Liver (tissue), 9 donors: ENCODE measurements around the gene B3GNT9. TPM values are rescaled to one million over a fixed set of nuclear protein-coding genes. Genes with fewer than 3 reads are reported as not detected.

Source experiments
- DNase-seq: peaks from one replicate; pipeline ENCODE4 v3.0.0-alpha.2; 2017; ENCODE audit warnings: low spot score
- H3K27ac ChIP-seq, 2 donors: one replicate each; pipeline ENCODE4 v1.7.0; 2013; ENCODE audit warnings: inconsistent platforms in 2 of 2, low read length in 2 of 2, control low read depth in 1 of 2, low read depth in 1 of 2, mild to moderate bottlenecking in 1 of 2
- H3K27me3 ChIP-seq, 4 donors: one replicate each; pipeline versions ENCODE4 v1.6.1 to v1.7.0; 2013; ENCODE audit warnings: low read length in 3 of 4, inconsistent platforms in 1 of 4, mild to moderate bottlenecking in 1 of 4, moderate library complexity in 1 of 4; ENCODE audit not compliant: control insufficient read depth in 4 of 4, insufficient read depth in 4 of 4
- H3K36me3 ChIP-seq, 4 donors: one replicate each; pipeline versions ENCODE4 v1.6.1 to v1.7.0; 2013; ENCODE audit warnings: low read length in 3 of 4, mild to moderate bottlenecking in 3 of 4, low read depth in 1 of 4, moderate library complexity in 1 of 4; ENCODE audit not compliant: control insufficient read depth in 4 of 4, insufficient read depth in 3 of 4
- H3K4me1 ChIP-seq, 4 donors: one replicate each; pipeline versions ENCODE4 v1.6.1 to v1.7.0; 2013; ENCODE audit warnings: low read length in 3 of 4, mild to moderate bottlenecking in 3 of 4, moderate library complexity in 1 of 4; ENCODE audit not compliant: control insufficient read depth in 4 of 4, insufficient read depth in 4 of 4
- H3K4me3 ChIP-seq, 3 donors: one replicate each; pipeline versions ENCODE4 v1.6.1 to v1.7.0; 2013; ENCODE audit warnings: low read length in 3 of 3, control low read depth in 1 of 3, low read depth in 1 of 3, mild to moderate bottlenecking in 1 of 3
- H3K9ac ChIP-seq, 2 donors: one replicate each; pipeline ENCODE4 v1.7.0; 2013; ENCODE audit warnings: low read length in 2 of 2, mild to moderate bottlenecking in 2 of 2, moderate library complexity in 2 of 2, control low read depth in 1 of 2, low read depth in 1 of 2
- H3K9me3 ChIP-seq, 4 donors: one replicate each; pipeline versions ENCODE4 v1.6.1 to v1.7.0; 2013; ENCODE audit warnings: low read length in 3 of 4; ENCODE audit not compliant: control insufficient read depth in 4 of 4
- CTCF ChIP-seq: fragments of 150-350 bp; IDR thresholded peaks from 2 replicates; pipeline ENCODE4 v1.5.1; 2017; ENCODE audit warnings: improper control_type of control experiment, low read depth, low read length; ENCODE audit not compliant: missing input control
- EGR1 ChIP-seq, 2 donors: IDR thresholded peaks; 2 replicates each; pipeline ENCODE4 v1.6.1; 2016 to 2018; ENCODE audit warnings: antibody characterized with exemption in 2 of 2, low read depth in 2 of 2
- FOXA1 ChIP-seq: IDR thresholded peaks from 2 replicates; pipeline ENCODE4 v1.6.1; 2016; ENCODE audit warnings: antibody characterized with exemption
- FOXA2 ChIP-seq: IDR thresholded peaks from 2 replicates; pipeline ENCODE4 v1.6.1; 2016; ENCODE audit warnings: antibody characterized with exemption
- GABPA ChIP-seq, 2 donors: IDR thresholded peaks in 1 of 2; conservative IDR thresholded peaks in 1 of 2; 2 replicates each; pipeline ENCODE4 v1.6.1; 2016; ENCODE audit warnings: antibody characterized with exemption in 2 of 2, mild to moderate bottlenecking in 1 of 2, moderate library complexity in 1 of 2
- HNF4A ChIP-seq, 2 donors: conservative IDR thresholded peaks; 2 replicates each; pipeline ENCODE4 v1.6.1; 2016; ENCODE audit warnings: antibody characterized with exemption in 2 of 2, mild to moderate bottlenecking in 2 of 2
- HNF4G ChIP-seq: IDR thresholded peaks from 2 replicates; pipeline ENCODE4 v1.6.1; 2016; ENCODE audit warnings: antibody characterized with exemption
- JUND ChIP-seq, 2 donors: IDR thresholded peaks; 2 replicates each; pipeline ENCODE4 v1.6.1; 2016; ENCODE audit warnings: antibody characterized with exemption in 2 of 2
- NR2F2 ChIP-seq: IDR thresholded peaks from 2 replicates; pipeline ENCODE4 v1.6.1; 2016; ENCODE audit warnings: antibody characterized with exemption
- RAD21 ChIP-seq, 2 donors: IDR thresholded peaks; 2 replicates each; pipeline ENCODE4 v1.6.1; 2016; ENCODE audit warnings: antibody characterized with exemption in 2 of 2, mild to moderate bottlenecking in 2 of 2
- REST ChIP-seq: IDR thresholded peaks from 2 replicates; pipeline ENCODE4 v1.6.1; 2016; ENCODE audit warnings: antibody characterized with exemption, mild to moderate bottlenecking
- RXRA ChIP-seq, 2 donors: IDR thresholded peaks; 2 replicates each; pipeline ENCODE4 v1.6.1; 2017 to 2018; ENCODE audit warnings: antibody characterized with exemption in 2 of 2, mild to moderate bottlenecking in 1 of 2
- SP1 ChIP-seq: IDR thresholded peaks from 2 replicates; pipeline ENCODE4 v1.6.1; 2018; ENCODE audit warnings: antibody characterized with exemption, mild to moderate bottlenecking
- TAF1 ChIP-seq: conservative IDR thresholded peaks from 2 replicates; pipeline ENCODE4 v1.6.1; 2016; ENCODE audit warnings: antibody characterized with exemption, mild to moderate bottlenecking
- YY1 ChIP-seq: IDR thresholded peaks from 2 replicates; pipeline ENCODE4 v1.6.1; 2016; ENCODE audit warnings: antibody characterized with exemption, mild to moderate bottlenecking
- ZBTB33 ChIP-seq: IDR thresholded peaks from 2 replicates; pipeline ENCODE4 v1.6.1; 2016; ENCODE audit warnings: antibody characterized with exemption
- WGBS: extraction: QIAGEN DNeasy Blood & Tissue Kit; methylation state at CpG from one replicate; pipeline ENCODE4 v1.1.7; 2013; 5-methylcytosine and 5-hydroxymethylcytosine counted together
- polyA plus RNA-seq, 2 donors: library from polyadenylated mRNA; stranded (reverse) in 1 of 2; unstranded in 1 of 2; fragments of 200-250 nt in 1 of 2; fragments of >200 nt in 1 of 2; fragmentation: Nextera tagmentation in 1 of 2; extraction: Ambion mirVana in 1 of 2; gene quantifications; one replicate each; pipeline versions ENCODE4 v1.2.1 to v1.2.3, GENCODE V29; 2013 to 2015
- total RNA-seq, 2 donors: library from RNA; depleted of rRNA; stranded (reverse); fragments of >200 nt; gene quantifications; one replicate each; pipeline ENCODE4 v1.2.3, GENCODE V29; 2014
- TF ChIP-seq, protein P1 (sequence below): IDR thresholded peaks from 2 replicates; pipeline ENCODE4 v1.6.1; 2016; ENCODE audit warnings: antibody characterized with exemption
- TF ChIP-seq, protein P2 (sequence below): IDR thresholded peaks from 2 replicates; pipeline ENCODE4 v1.6.1; 2016; ENCODE audit warnings: antibody characterized with exemption
- donor health status: healthy.
- donor health status: healthy.
- donor health status: healthy.
- donor health status: healthy.
- donor health status: healthy.

Gene B3GNT9
- total and polyA plus RNA-seq, 4 donors = 0.43 to 2.3 (median 1.4) TPM

GRCh38 chr16:67166598-67167168 lies 15.9 kb upstream of the B3GNT9 start:
- Histone ChIP-seq H3K9me3 (no peaks in the 10 kb centered on the region), H3K36me3 (peaks cover 0 to 2% (median 0%) of the 10 kb centered on the region in 4 donors), H3K27me3 (no peaks in the 10 kb centered on the region), H3K4me3 (no peak overlapping the region), H3K4me1 (peaks cover 29 to 37% (median 32%) of the 10 kb centered on the region in 4 donors), H3K27ac (no peak overlapping the region), H3K9ac (no peak overlapping the region)
- WGBS = 83% methylated on average over 5 of the region's 5 CpGs
- no peak for TF ChIP-seq CTCF
- TF ChIP-seq, protein P1, sequence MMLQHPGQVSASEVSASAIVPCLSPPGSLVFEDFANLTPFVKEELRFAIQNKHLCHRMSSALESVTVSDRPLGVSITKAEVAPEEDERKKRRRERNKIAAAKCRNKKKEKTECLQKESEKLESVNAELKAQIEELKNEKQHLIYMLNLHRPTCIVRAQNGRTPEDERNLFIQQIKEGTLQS = no peak
- TF ChIP-seq RAD21 (IDR thresholded peaks at IDR 0.05) = no peak
- TF ChIP-seq REST = no peak
- no peak for TF ChIP-seq RXRA (IDR thresholded peaks at IDR 0.05)
- TF ChIP-seq TAF1 = no peak
- TF ChIP-seq NR2F2 = no peak
- TF ChIP-seq YY1 = no peak
- no peak for TF ChIP-seq JUND (IDR thresholded peaks at IDR 0.05)
- TF ChIP-seq ZBTB33 = no peak
- no peak for TF ChIP-seq HNF4A (conservative IDR thresholded peaks at IDR 0.05)
- no peak for TF ChIP-seq FOXA2
- TF ChIP-seq FOXA1 = no peak
- no peak for TF ChIP-seq EGR1 (IDR thresholded peaks at IDR 0.05; ENCODE audit: low read depth in 2 of 2)
- TF ChIP-seq SP1 = no peak
- no peak for TF ChIP-seq GABPA (IDR thresholded peaks at IDR 0.05 in 1 of 2, conservative IDR thresholded peaks at IDR 0.05 in 1 of 2)
- DNase-seq = no peak

- H3K4me1 ChIP-seq = peaks cover 29 to 43% (median 34%) of the 10 kb centered on the region in 4 donors
- DNase-seq = no peak
- no peak overlapping the region for H3K4me3 ChIP-seq
These were observed 15.3 kb upstream of the B3GNT9 start for GRCh38 chr16:67166110-67166547.

More at GRCh38 chr16:67166110-67166547, 15.3 kb upstream of the B3GNT9 start:
- Histone ChIP-seq H3K9me3 (no peaks in the 10 kb centered on the region), H3K9ac (no peak overlapping the region), H3K27ac (no peak overlapping the region), H3K27me3 (no peaks in the 10 kb centered on the region), H3K36me3 (peaks cover 0 to 2% (median 0%) of the 10 kb centered on the region in 4 donors)
- WGBS = 53% methylated on average over 18 of the region's 18 CpGs
- TF ChIP-seq RAD21 (IDR thresholded peaks at IDR 0.05) (no peak), ZBTB33 (no peak), RXRA (IDR thresholded peaks at IDR 0.05) (no peak), SP1 (no peak), JUND (IDR thresholded peaks at IDR 0.05) (no peak), HNF4A (conservative IDR thresholded peaks at IDR 0.05) (no peak), GABPA (IDR thresholded peaks at IDR 0.05 in 1 of 2, conservative IDR thresholded peaks at IDR 0.05 in 1 of 2) (no peak), HNF4G (no peak), NR2F2 (no peak), TAF1 (no peak)
- TF ChIP-seq, protein P2, sequence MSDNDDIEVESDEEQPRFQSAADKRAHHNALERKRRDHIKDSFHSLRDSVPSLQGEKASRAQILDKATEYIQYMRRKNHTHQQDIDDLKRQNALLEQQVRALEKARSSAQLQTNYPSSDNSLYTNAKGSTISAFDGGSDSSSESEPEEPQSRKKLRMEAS = no peak
- TF ChIP-seq, protein P1 = no peak
